Stomach (tissue), 9 donors: Measurements from ENCODE around the gene IGLL1. TPM values are rescaled to one million over a fixed set of nuclear protein-coding genes. Genes with fewer than 3 reads are reported as not detected.
"Not testable (repeated sequence)": the region's sequence is repeated elsewhere in the genome, so short reads cannot be mapped to it uniquely, and the experiment has no call there.

Source experiments
- DNase-seq, 2 donors: peaks; one replicate each; pipeline versions ENCODE4 v3.0.0 to v3.0.0-alpha.2; 2013 to 2019
- H3K27ac ChIP-seq, 5 donors: fragments of 200-600 bp in 4 of 5; sonication (generic) in 4 of 5; one replicate each; pipeline ENCODE4 v1.5.1; 2013 to 2019; ENCODE audit warnings: mild to moderate bottlenecking in 1 of 5, moderate library complexity in 1 of 5
- H3K27me3 ChIP-seq, 3 donors: fragments of 200-600 bp; sonication (generic); one replicate each; pipeline ENCODE4 v1.5.1; 2017 to 2019; ENCODE audit warnings: mixed run types in 1 of 3
- H3K36me3 ChIP-seq, 4 donors: fragments of 200-600 bp; sonication (generic); 1 replicate in 3 of 4; 2 replicates in 1 of 4; pipeline ENCODE4 v1.5.1; 2016 to 2019
- H3K4me1 ChIP-seq, 4 donors: fragments of 200-600 bp; sonication (generic); one replicate each; pipeline ENCODE4 v1.5.1; 2016 to 2019
- H3K4me3 ChIP-seq, 4 donors: fragments of 200-600 bp; sonication (generic) in 3 of 4; one replicate each; pipeline ENCODE4 v1.5.1; 2016 to 2019; ENCODE audit warnings: mild to moderate bottlenecking in 1 of 4
- H3K9me3 ChIP-seq, 4 donors: fragments of 200-600 bp; sonication (generic); one replicate each; pipeline ENCODE4 v1.5.1; 2016 to 2019
- CTCF ChIP-seq, 7 experiments: fragments of 450-650 bp in 4 of 7; fragments of 200-600 bp in 3 of 7; sonication (generic) in 3 of 7; IDR thresholded peaks; one replicate each; pipeline ENCODE4 v1.5.1; 2016 to 2019; ENCODE audit warnings: antibody characterized with exemption in 7 of 7, control low read depth in 2 of 7, mild to moderate bottlenecking in 1 of 7
- EP300 ChIP-seq: sonication (generic); formaldehyde crosslinking; IDR thresholded peaks from one replicate; pipeline ENCODE4 v1.6.1; 2017; ENCODE audit warnings: antibody characterized with exemption
- POLR2A ChIP-seq, 4 donors: fragments of 450-650 bp; IDR thresholded peaks; one replicate each; pipeline ENCODE4 v1.6.1; 2016; ENCODE audit warnings: antibody characterized with exemption in 4 of 4, control low read depth in 2 of 4, mild to moderate bottlenecking in 1 of 4, moderate library complexity in 1 of 4
- POLR2AphosphoS5 ChIP-seq, 3 donors: sonication (generic); formaldehyde crosslinking; IDR thresholded peaks; one replicate each; pipeline ENCODE4 v1.6.1; 2016; ENCODE audit warnings: antibody characterized with exemption in 3 of 3
- WGBS, 5 donors: extraction: QIAGEN DNeasy Blood & Tissue Kit in 3 of 5; methylation state at CpG; one replicate each; pipeline versions ENCODE4 v1.1.5 to v1.1.7; 2013 to 2018; 5-methylcytosine and 5-hydroxymethylcytosine counted together
- intact Hi-C: fragments of 100-400 bp; cut with DNase I; formaldehyde crosslinking; loops from one replicate; pipeline ENCODE4 v1.15.1; 2023; ENCODE audit warnings: low total_unique reads
- polyA plus RNA-seq, 3 donors: library from polyadenylated mRNA; stranded (reverse); fragments of 200-250 nt; gene quantifications; one replicate each; pipeline ENCODE4 v1.2.3, GENCODE V29; 2013
- total RNA-seq, 5 donors: library from RNA; depleted of rRNA; stranded (reverse); fragments of >200 nt; gene quantifications; one replicate each; pipeline versions ENCODE4 v1.1.0 to v1.2.3, GENCODE V29; 2014 to 2016
- donor health status: healthy with polysubstance abuse.
- donor health status: Bipolar disorder and iron deficiency.
- donor health status: healthy.

Gene IGLL1
- total and polyA plus RNA-seq, 8 donors = 0.55 TPM; not detected in 7

DNA sequence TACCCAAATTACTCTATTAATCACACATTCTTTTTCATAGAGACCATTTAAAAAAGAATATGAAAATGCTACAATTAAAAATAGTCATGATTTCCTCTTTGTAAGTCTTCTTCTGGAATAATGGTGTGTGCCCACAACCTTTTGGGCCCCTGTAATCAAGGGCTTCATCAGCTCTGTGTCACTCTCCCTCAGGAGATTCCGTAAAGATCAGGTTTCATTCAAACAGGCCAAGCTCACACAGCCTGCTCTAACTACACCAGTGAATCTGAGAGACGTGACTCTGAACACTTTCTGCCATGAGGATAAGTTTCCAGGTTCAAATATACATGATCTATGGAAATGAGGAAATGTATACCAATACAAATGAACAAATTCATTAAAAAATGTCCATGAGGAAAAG, 42.5 kb upstream of the IGLL1 start:
- DNase-seq = no peak
- H3K4me3 ChIP-seq = no peak overlapping the region
- TF ChIP-seq POLR2AphosphoS5 (IDR thresholded peaks at IDR 0.05) = no peak
- no peak for TF ChIP-seq CTCF (IDR thresholded peaks at IDR 0.05)
- TF ChIP-seq EP300 = no peak
- TF ChIP-seq POLR2A (IDR thresholded peaks at IDR 0.05) = no peak
- no peaks in the 10 kb centered on the region for H3K4me1 ChIP-seq
- no peaks in the 10 kb centered on the region for H3K27me3 ChIP-seq
- H3K9me3 ChIP-seq = peaks cover 0 to 5% (median 0%) of the 10 kb centered on the region in 4 donors
- no peak overlapping the region for H3K27ac ChIP-seq
- WGBS, 5 donors = 56 to 87% (median 74%) methylated on average over 2 of the region's 2 CpGs
- intact Hi-C loops = no loop called here
- H3K36me3 ChIP-seq = peaks cover 0 to 32% (median 0%) of the 10 kb centered on the region in 4 donors

DNA sequence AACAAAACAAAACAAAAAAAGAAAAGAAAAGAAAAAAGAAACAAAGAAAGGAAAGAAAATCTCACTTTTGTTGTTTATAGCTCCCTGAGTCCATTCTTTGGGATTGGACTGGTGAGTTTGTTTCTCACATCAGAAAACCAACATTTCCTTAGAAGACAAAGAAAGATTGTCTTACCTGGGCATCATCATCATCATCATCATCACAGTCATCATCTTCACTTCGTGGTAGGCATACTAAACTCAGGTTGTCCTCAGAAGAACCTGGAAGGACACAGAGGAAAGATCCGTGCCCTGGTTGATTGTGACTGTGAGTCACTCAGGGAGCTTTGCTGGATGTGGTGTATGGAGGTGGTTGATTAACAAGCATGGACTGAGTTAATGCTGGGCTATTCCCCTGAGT, 41.8 kb upstream of the IGLL1 start:
- H3K4me1 ChIP-seq, intact Hi-C loops, H3K4me3 ChIP-seq, DNase-seq, H3K27me3 ChIP-seq, H3K9me3 ChIP-seq, H3K27ac ChIP-seq: not testable (repeated sequence)
- WGBS, 5 donors = 77 to 90% (median 85%) methylated on average over 2 of the region's 2 CpGs
- peaks cover 0 to 39% (median 0%) of the 10 kb centered on the region in 4 donors for H3K36me3 ChIP-seq

DNA sequence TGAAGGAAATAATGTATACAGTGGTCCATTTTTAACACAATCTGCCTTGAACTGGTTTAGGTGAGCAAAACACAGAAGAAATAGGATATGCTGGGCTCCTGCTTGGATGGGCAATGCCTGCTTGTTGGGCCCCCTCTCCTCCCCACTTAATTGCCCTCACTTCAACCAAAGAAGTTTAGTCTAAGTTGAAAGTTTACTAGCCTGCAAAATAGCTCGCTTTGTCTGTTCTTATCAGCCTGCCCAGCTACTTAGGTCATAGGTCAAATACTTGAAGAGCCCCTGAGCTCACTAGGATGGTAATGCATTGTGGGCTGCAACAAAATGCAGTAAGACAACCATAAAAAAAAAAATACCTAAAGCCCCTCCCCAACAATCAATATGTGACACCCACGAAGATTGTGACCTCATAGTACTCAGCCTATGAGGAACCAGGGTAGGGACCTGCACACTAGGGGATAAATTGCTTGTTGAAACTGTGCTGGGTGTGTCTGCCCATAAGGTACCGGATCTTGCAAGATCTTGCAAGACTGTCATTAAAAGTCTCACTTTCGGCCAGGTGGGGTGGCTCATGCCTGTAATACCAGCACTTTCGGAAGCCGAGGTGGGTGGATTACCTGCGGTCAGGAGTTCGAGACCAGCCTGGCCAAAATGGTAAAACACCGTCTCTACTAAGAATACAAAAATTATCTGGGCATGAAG, 41.1 kb upstream of the IGLL1 start:
- peak in 1 of 2 donors; percentile 34 for DNase-seq
- Histone ChIP-seq H3K4me1 (no peaks in the 10 kb centered on the region), H3K4me3 (no peak overlapping the region), H3K27ac (no peak overlapping the region), H3K36me3 (peaks cover 0 to 42% (median 0%) of the 10 kb centered on the region in 4 donors), H3K27me3 (no peaks in the 10 kb centered on the region), H3K9me3 (peaks cover 0 to 5% (median 0%) of the 10 kb centered on the region in 4 donors)
- WGBS, 5 donors = 75 to 89% (median 83%) methylated on average over 9 of the region's 9 CpGs
- intact Hi-C loops = no loop called here
- TF ChIP-seq POLR2AphosphoS5 (IDR thresholded peaks at IDR 0.05) (no peak), CTCF (IDR thresholded peaks at IDR 0.05) (no peak), POLR2A (IDR thresholded peaks at IDR 0.05) (no peak), EP300 (no peak)

DNA sequence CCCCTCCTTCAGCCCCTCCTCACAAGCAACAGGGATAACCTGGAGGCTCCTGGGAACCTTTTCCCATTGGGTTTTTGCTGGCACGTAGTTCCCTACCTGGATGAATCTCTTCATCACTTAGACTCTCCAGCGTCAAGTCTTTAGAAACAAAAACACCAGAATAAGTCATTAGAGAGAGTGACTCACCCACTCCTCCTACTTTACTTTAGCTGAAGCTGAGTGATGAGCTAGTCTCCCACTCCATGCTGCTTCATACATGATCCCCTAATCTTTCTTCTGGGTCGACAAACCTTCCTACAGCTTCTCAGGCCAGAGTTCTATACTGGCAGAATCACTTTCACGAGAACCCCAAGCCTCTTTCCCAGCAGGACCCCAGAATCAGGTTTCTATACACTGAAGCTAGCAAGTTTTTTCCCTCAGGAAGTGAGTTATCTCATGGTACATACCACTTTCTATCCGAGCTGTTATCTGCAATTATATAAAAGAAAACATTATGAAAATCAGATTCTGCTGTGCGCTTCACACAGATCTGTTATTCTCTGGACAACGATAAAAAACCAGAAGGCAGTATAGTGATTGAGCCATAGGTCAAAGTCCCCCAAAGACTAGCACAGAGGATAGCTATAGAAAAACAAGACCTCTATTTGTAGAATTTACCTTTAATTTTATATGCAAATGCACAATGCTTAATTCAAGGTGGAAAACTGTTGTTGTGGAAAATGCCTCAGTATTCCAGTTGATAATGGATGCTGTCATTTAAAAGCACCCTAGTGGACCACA, 33.3 kb upstream of the IGLL1 start:
- no peak for TF ChIP-seq CTCF (IDR thresholded peaks at IDR 0.05)
- TF ChIP-seq POLR2AphosphoS5 (IDR thresholded peaks at IDR 0.05) = no peak
- TF ChIP-seq POLR2A (IDR thresholded peaks at IDR 0.05) = no peak
- no peak for TF ChIP-seq EP300
- DNase-seq = no peak
- no peaks in the 10 kb centered on the region for H3K27me3 ChIP-seq
- no peak overlapping the region for H3K4me3 ChIP-seq
- no peak overlapping the region for H3K27ac ChIP-seq
- H3K9me3 ChIP-seq = no peaks in the 10 kb centered on the region
- no peaks in the 10 kb centered on the region for H3K4me1 ChIP-seq
- peaks cover 0 to 34% (median 0%) of the 10 kb centered on the region in 4 donors for H3K36me3 ChIP-seq
- intact Hi-C loops = no loop called here
- WGBS, 5 donors = 68 to 79% (median 72%) methylated on average over 7 of the region's 7 CpGs
